ENCODE results near the gene PDSS2. TPM values are rescaled to one million over a fixed set of nuclear protein-coding genes. Genes with fewer than 3 reads are reported as not detected.
"Not testable (repeated sequence)": the region's sequence is repeated elsewhere in the genome, so short reads cannot be mapped to it uniquely, and the experiment has no call there.

The PDSS2 gene
- total RNA-seq, 1 donor, result 12.5 TPM

- no peak for TF ChIP-seq CTCF (IDR thresholded peaks at IDR 0.05; ENCODE audit: insufficient read depth, low read depth, low read length)
- peak; percentile 10 for DNase-seq (ENCODE audit: low read depth)
- H3K4me3 ChIP-seq (ENCODE audit: low read depth, low read length), result no peak overlapping the region
Observed at GRCh38 chr6:107305391-107305790, 154.0 kb downstream of the PDSS2 start.

GRCh38 chr6:107304421-107305025 lies 154.8 kb downstream of the PDSS2 start:
- no peak overlapping the region for H3K4me3 ChIP-seq (ENCODE audit: low read depth, low read length)
- no peak for DNase-seq (ENCODE audit: low read depth)
- no peak for TF ChIP-seq CTCF (IDR thresholded peaks at IDR 0.05; ENCODE audit: insufficient read depth, low read depth, low read length)

GRCh38 chr6:107293350-107293749 lies 166.0 kb downstream of the PDSS2 start:
- TF ChIP-seq CTCF (IDR thresholded peaks at IDR 0.05; ENCODE audit: insufficient read depth, low read depth, low read length), result no peak
- H3K4me3 ChIP-seq (ENCODE audit: low read depth, low read length), result no peak overlapping the region
- DNase-seq (ENCODE audit: low read depth), result no peak

GRCh38 chr6:107292715-107293271 lies 166.6 kb downstream of the PDSS2 start:
- no peak overlapping the region for H3K4me3 ChIP-seq (ENCODE audit: low read depth, low read length)
- DNase-seq (ENCODE audit: low read depth), result no peak
- TF ChIP-seq CTCF (IDR thresholded peaks at IDR 0.05; ENCODE audit: insufficient read depth, low read depth, low read length), result no peak

- no peak overlapping the region for H3K4me3 ChIP-seq (ENCODE audit: low read depth, low read length)
- TF ChIP-seq CTCF (IDR thresholded peaks at IDR 0.05; ENCODE audit: insufficient read depth, low read depth, low read length), result no peak
- DNase-seq (ENCODE audit: low read depth), result no peak
Observed at GRCh38 chr6:107290491-107290890, 168.9 kb downstream of the PDSS2 start.

- not testable (repeated sequence) for DNase-seq (ENCODE audit: low read depth); H3K4me3 ChIP-seq (ENCODE audit: low read depth, low read length)
Observed at GRCh38 chr6:107289258-107289657, 170.1 kb downstream of the PDSS2 start.

GRCh38 chr6:107285683-107286082 lies 173.7 kb downstream of the PDSS2 start:
- H3K4me3 ChIP-seq (ENCODE audit: low read depth, low read length); DNase-seq (ENCODE audit: low read depth): not testable (repeated sequence)

GRCh38 chr6:107284805-107285204 lies 174.6 kb downstream of the PDSS2 start:
- TF ChIP-seq CTCF (IDR thresholded peaks at IDR 0.05; ENCODE audit: insufficient read depth, low read depth, low read length), result no peak
- no peak for DNase-seq (ENCODE audit: low read depth)
- H3K4me3 ChIP-seq (ENCODE audit: low read depth, low read length), result no peak overlapping the region
